GM21381 (cell line): Measurements from ENCODE around the gene ERAP2.

ENCODE experiments used
- ATAC-seq: cut with Tn5 transposase; IDR thresholded peaks from one replicate; pipeline ENCODE4 v1.9.1; 2021; ENCODE audit warnings: mild to moderate bottlenecking, moderate library complexity; ENCODE audit not compliant: unreplicated experiment

The ERAP2 gene

GRCh38 chr5:96958977-96959376, 82.7 kb downstream of the ERAP2 start:
- no peak for ATAC-seq

GRCh38 chr5:96961053-96961452, 84.8 kb downstream of the ERAP2 start:
- ATAC-seq = peak; percentile 59

GRCh38 chr5:96962540-96962991, 86.3 kb downstream of the ERAP2 start:
- ATAC-seq = no peak

GRCh38 chr5:96963267-96963666, 87.0 kb downstream of the ERAP2 start:
- peak; percentile 34 for ATAC-seq

GRCh38 chr5:96966801-96967200, 90.5 kb downstream of the ERAP2 start:
- no peak for ATAC-seq

- no peak for ATAC-seq
These were observed 91.1 kb downstream of the ERAP2 start for GRCh38 chr5:96967400-96967799.

GRCh38 chr5:96968074-96968473, 91.8 kb downstream of the ERAP2 start:
- ATAC-seq = no peak

- ATAC-seq = no peak
These were observed 92.3 kb downstream of the ERAP2 start for GRCh38 chr5:96968614-96969013.
